Heart left ventricle (tissue), 13 donors: Measurements from ENCODE around the gene SH3PXD2A.

Experiments used
- POLR2A ChIP-seq, 2 donors: fragments of 450-650 bp; IDR thresholded peaks; one replicate each; pipeline ENCODE4 v1.6.1; 2017; ENCODE audit warnings: antibody characterized with exemption in 2 of 2, mild to moderate bottlenecking in 2 of 2, moderate library complexity in 2 of 2
- TF ChIP-seq, protein P1 (sequence below), 12 donors: fragments of 200-600 bp; sonication (generic) in 4 of 12; IDR thresholded peaks; one replicate each; pipeline versions ENCODE4 v1.5.0 to v1.8.0; 2018 to 2022; ENCODE audit warnings: antibody characterized with exemption in 12 of 12, mild to moderate bottlenecking in 5 of 12
- donor health status: ischemic (EF 13 %, LVEDD 7.1; RV severe dilation, severe dysfunction).
- donor health status: DM: no; HTN: yes; CAD: no.
- donor health status: DM: no; HTN: no; CAD: no.
- donor health status: ischemic (EF 25% LVEDD 6.9; RV normal size, moderate dysfunction).
- donor health status: ischemic (EF 25% LVEDD 5.7; RV mildly dilated, moderate dysfunction).
- donor health status: ischemic (EF 35%, LVEDD 5.7; RV mildly dilated, moderate dysfunction).
- donor health status: nonischemic (EF 11% LVEDD 7.7; RV severe dilation, severe dysfunction).
- donor health status: DM: yes; HTN: yes; CAD: no.
- donor health status: PGD.
- donor health status: ischemic (EF 29% LVEDD 5.4; RV normal size, mild dysfunction).
- donor health status: nonischemic (EF 23%, LVEDD 6.1; RV moderate dilation, normal function).

DNA sequence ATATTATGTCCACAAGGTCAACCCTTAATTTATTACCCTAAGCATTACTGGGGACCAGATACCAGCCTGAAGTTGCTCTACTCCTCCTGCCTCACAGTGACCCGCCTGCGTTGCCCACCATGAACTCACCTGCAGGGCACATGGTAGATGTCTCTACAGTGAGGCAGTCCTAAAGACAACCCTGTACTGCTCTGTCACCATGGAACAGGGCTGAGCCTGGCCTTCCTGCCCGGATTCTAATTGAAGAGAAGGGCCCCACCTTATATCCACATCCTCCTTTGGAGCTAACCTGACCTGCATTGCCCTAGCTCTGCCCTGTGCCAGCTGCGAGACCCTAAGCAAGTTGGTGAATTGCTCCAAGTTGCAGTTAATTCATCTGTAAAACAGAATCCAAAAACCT lies 4.1 kb downstream of the SH3PXD2A start:
- TF ChIP-seq POLR2A (IDR thresholded peaks at IDR 0.05), result no peak
- TF ChIP-seq, protein P1, sequence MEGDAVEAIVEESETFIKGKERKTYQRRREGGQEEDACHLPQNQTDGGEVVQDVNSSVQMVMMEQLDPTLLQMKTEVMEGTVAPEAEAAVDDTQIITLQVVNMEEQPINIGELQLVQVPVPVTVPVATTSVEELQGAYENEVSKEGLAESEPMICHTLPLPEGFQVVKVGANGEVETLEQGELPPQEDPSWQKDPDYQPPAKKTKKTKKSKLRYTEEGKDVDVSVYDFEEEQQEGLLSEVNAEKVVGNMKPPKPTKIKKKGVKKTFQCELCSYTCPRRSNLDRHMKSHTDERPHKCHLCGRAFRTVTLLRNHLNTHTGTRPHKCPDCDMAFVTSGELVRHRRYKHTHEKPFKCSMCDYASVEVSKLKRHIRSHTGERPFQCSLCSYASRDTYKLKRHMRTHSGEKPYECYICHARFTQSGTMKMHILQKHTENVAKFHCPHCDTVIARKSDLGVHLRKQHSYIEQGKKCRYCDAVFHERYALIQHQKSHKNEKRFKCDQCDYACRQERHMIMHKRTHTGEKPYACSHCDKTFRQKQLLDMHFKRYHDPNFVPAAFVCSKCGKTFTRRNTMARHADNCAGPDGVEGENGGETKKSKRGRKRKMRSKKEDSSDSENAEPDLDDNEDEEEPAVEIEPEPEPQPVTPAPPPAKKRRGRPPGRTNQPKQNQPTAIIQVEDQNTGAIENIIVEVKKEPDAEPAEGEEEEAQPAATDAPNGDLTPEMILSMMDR (IDR thresholded peaks at IDR 0.05), result no peak
